ENCODE measurements around the gene FES. TPM values are rescaled to one million over a fixed set of nuclear protein-coding genes. Genes with fewer than 3 reads are reported as not detected.

The FES gene
- total and polyA plus RNA-seq, 2 experiments from 2014 or later, result 3.5 TPM

GRCh38 chr15:90915808-90916440 lies 31.6 kb downstream of the FES start:
- H3K79me2 ChIP-seq (ENCODE audit: insufficient read depth), result no peaks in the 10 kb centered on the region
- WGBS, 2 experiments (ENCODE audit: low coverage in 1 of 2, low lambda C conversion rate in 2 of 2, missing lambda C conversion rate in 2 of 2), result 80 to 87% methylated on average over 25 of the region's 25 CpGs
- no peak overlapping the region for H3K27ac ChIP-seq
- no peaks in the 10 kb centered on the region for H3F3A ChIP-seq (ENCODE audit: insufficient read depth)
- TF ChIP-seq EZH2 (IDR thresholded peaks at IDR 0.05; ENCODE audit: insufficient read depth, poor library complexity, severe bottlenecking) (no peak), EZH2phosphoT487 (IDR thresholded peaks at IDR 0.05; ENCODE audit: insufficient read depth, low read depth) (no peak)
- no peak for DNase-seq
- no peak overlapping the region for H2AFZ ChIP-seq
- H3K4me2 ChIP-seq (ENCODE audit: unreplicated experiment), result no peak overlapping the region
- in situ Hi-C loops (cut with MboI), result no loop called here
- H3K9me3 ChIP-seq (ENCODE audit: low read depth), result no peaks in the 10 kb centered on the region
- no peaks in the 10 kb centered on the region for H4K20me1 ChIP-seq (ENCODE audit: insufficient read depth)
- H3K27me3 ChIP-seq (replicated peaks; ENCODE audit: insufficient read depth), result no peaks in the 10 kb centered on the region
- no peaks in the 10 kb centered on the region for H3K9me2 ChIP-seq (ENCODE audit: insufficient read depth)
- H3K4me3 ChIP-seq, result no peak overlapping the region
- no peaks in the 10 kb centered on the region; the same call in 1 of the 2 replicates for H3K36me3 ChIP-seq (ENCODE audit: low read depth)
- H3K4me1 ChIP-seq (ENCODE audit: insufficient read depth), result no peaks in the 10 kb centered on the region
- H3K9ac ChIP-seq, result no peak overlapping the region

GRCh38 chr15:90916461-90916860 lies 32.2 kb downstream of the FES start:
- H3K36me3 ChIP-seq (ENCODE audit: low read depth), result no peaks in the 10 kb centered on the region
- H3K79me2 ChIP-seq (ENCODE audit: insufficient read depth), result no peaks in the 10 kb centered on the region
- no peaks in the 10 kb centered on the region for H3K9me2 ChIP-seq (ENCODE audit: insufficient read depth)
- WGBS, 2 experiments (ENCODE audit: low coverage in 1 of 2, low lambda C conversion rate in 2 of 2, missing lambda C conversion rate in 2 of 2), result 90 to 94% methylated on average over 11 of the region's 11 CpGs
- no peaks in the 10 kb centered on the region for H3K27me3 ChIP-seq (replicated peaks; ENCODE audit: insufficient read depth)
- H3F3A ChIP-seq (ENCODE audit: insufficient read depth), result no peaks in the 10 kb centered on the region
- TF ChIP-seq EZH2phosphoT487 (IDR thresholded peaks at IDR 0.05; ENCODE audit: insufficient read depth, low read depth), result no peak
- TF ChIP-seq EZH2 (IDR thresholded peaks at IDR 0.05; ENCODE audit: insufficient read depth, poor library complexity, severe bottlenecking), result no peak
- in situ Hi-C loops (cut with MboI), result no loop called here
- no peak overlapping the region for H3K4me3 ChIP-seq
- DNase-seq, result no peak
- no peak overlapping the region for H3K27ac ChIP-seq
- H3K4me2 ChIP-seq (ENCODE audit: unreplicated experiment), result no peak overlapping the region
- H3K9ac ChIP-seq, result no peak overlapping the region
- no peaks in the 10 kb centered on the region for H3K4me1 ChIP-seq (ENCODE audit: insufficient read depth)
- H2AFZ ChIP-seq, result no peak overlapping the region
- H3K9me3 ChIP-seq (ENCODE audit: low read depth), result no peaks in the 10 kb centered on the region
- no peaks in the 10 kb centered on the region for H4K20me1 ChIP-seq (ENCODE audit: insufficient read depth)

DNA sequence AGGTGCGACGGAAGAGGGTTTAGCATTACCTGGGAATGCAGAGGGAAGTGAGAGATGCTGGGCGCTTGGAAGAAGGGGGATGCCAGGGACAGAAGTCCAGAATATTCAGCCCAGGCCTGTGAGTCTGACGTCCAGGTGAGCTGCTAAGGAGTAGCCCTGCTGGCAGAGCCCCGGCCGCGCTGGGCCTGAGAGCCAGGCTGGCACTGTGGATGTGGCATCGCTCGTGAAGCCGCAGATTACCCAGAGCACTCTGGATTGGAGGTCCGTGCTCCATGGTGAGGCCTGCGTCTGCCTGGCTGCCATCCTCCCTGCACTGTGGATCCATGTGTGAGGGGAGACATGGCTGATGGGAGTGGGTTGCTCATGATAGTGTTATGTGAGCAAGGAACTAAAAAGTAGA lies 33.3 kb downstream of the FES start:
- Histone ChIP-seq H3K9ac (no peak overlapping the region), H3K9me3 (ENCODE audit: low read depth) (no peaks in the 10 kb centered on the region)

DNA sequence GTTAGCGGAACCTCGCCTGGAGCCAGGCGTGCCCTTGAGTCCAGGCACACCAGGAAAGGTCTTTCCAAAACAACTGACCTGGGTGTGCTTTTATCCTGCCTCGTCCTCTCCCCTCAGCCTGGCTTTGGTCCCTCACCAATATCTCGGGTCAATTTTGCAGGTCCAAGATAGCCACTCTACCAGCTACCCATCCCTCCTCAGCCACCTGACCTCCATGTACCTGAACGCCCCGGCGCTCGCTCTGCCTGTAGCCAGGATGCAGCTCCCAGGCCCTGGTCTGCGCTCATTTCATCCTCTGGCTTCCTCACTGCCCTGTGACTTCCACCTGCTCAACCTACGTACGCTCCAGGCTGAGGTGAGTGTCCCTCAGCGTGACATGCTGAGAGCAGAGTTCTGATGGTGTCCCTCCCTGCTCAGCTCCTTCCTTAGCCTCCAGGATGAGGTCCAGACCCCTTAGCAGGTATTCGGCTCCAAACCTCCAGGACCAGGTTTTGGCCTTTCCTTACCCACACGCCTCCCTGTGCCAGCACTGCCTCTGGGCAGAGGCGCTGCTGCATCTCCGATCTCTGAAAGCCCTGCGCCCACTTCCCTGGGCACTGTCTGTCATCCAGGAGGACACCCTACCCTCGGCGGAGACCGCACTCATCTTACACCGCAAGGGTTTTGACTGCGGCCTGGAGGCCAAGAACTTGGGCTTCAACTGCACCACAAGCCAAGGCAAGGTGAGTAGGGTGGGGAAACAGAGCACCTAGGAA lies 33.9 kb downstream of the FES start:
- WGBS, 2 experiments (ENCODE audit: low coverage in 1 of 2, low lambda C conversion rate in 2 of 2, missing lambda C conversion rate in 2 of 2), result 94 to 99% methylated on average over 23 of the region's 23 CpGs
- no peak for TF ChIP-seq EZH2 (IDR thresholded peaks at IDR 0.05; ENCODE audit: insufficient read depth, poor library complexity, severe bottlenecking)
- no peak for TF ChIP-seq EZH2phosphoT487 (IDR thresholded peaks at IDR 0.05; ENCODE audit: insufficient read depth, low read depth)
- no peaks in the 10 kb centered on the region for H3K9me2 ChIP-seq (ENCODE audit: insufficient read depth)
- in situ Hi-C loops (cut with MboI), result no loop called here
- no peak overlapping the region for H2AFZ ChIP-seq
- DNase-seq, result no peak
- no peaks in the 10 kb centered on the region for H3K79me2 ChIP-seq (ENCODE audit: insufficient read depth)
- no peaks in the 10 kb centered on the region for H3F3A ChIP-seq (ENCODE audit: insufficient read depth)
- H3K36me3 ChIP-seq (ENCODE audit: low read depth), result no peaks in the 10 kb centered on the region
- H3K4me1 ChIP-seq (ENCODE audit: insufficient read depth), result no peaks in the 10 kb centered on the region
- H3K27me3 ChIP-seq (replicated peaks; ENCODE audit: insufficient read depth), result no peaks in the 10 kb centered on the region
- H4K20me1 ChIP-seq (ENCODE audit: insufficient read depth), result no peaks in the 10 kb centered on the region
- H3K27ac ChIP-seq, result no peak overlapping the region
- H3K4me3 ChIP-seq, result no peak overlapping the region
- no peaks in the 10 kb centered on the region for H3K9me3 ChIP-seq (ENCODE audit: low read depth)
- H3K9ac ChIP-seq, result no peak overlapping the region
- H3K4me2 ChIP-seq (ENCODE audit: unreplicated experiment), result no peak overlapping the region

More for the DNA sequence above, 33.3 kb downstream of the FES start:
- H3F3A ChIP-seq (ENCODE audit: insufficient read depth), result no peaks in the 10 kb centered on the region
- no peaks in the 10 kb centered on the region for H4K20me1 ChIP-seq (ENCODE audit: insufficient read depth)
- in situ Hi-C loops (cut with MboI), result no loop called here
- H3K4me3 ChIP-seq, result no peak overlapping the region
- no peak overlapping the region for H2AFZ ChIP-seq
- no peaks in the 10 kb centered on the region for H3K27me3 ChIP-seq (replicated peaks; ENCODE audit: insufficient read depth)
- H3K36me3 ChIP-seq (ENCODE audit: low read depth), result no peaks in the 10 kb centered on the region
- H3K9me2 ChIP-seq (ENCODE audit: insufficient read depth), result no peaks in the 10 kb centered on the region
- DNase-seq, result no peak
- H3K79me2 ChIP-seq (ENCODE audit: insufficient read depth), result no peaks in the 10 kb centered on the region
- no peak overlapping the region for H3K4me2 ChIP-seq (ENCODE audit: unreplicated experiment)
- H3K4me1 ChIP-seq (ENCODE audit: insufficient read depth), result no peaks in the 10 kb centered on the region
- H3K27ac ChIP-seq, result no peak overlapping the region
- 90 to 93% methylated on average over 12 of the region's 12 CpGs for WGBS, 2 experiments (ENCODE audit: low coverage in 1 of 2, low lambda C conversion rate in 2 of 2, missing lambda C conversion rate in 2 of 2)
- TF ChIP-seq EZH2 (IDR thresholded peaks at IDR 0.05; ENCODE audit: insufficient read depth, poor library complexity, severe bottlenecking) (no peak), EZH2phosphoT487 (IDR thresholded peaks at IDR 0.05; ENCODE audit: insufficient read depth, low read depth) (no peak)
